ENCODE measurements around the gene SRCIN1.

SRCIN1 gene

DNA sequence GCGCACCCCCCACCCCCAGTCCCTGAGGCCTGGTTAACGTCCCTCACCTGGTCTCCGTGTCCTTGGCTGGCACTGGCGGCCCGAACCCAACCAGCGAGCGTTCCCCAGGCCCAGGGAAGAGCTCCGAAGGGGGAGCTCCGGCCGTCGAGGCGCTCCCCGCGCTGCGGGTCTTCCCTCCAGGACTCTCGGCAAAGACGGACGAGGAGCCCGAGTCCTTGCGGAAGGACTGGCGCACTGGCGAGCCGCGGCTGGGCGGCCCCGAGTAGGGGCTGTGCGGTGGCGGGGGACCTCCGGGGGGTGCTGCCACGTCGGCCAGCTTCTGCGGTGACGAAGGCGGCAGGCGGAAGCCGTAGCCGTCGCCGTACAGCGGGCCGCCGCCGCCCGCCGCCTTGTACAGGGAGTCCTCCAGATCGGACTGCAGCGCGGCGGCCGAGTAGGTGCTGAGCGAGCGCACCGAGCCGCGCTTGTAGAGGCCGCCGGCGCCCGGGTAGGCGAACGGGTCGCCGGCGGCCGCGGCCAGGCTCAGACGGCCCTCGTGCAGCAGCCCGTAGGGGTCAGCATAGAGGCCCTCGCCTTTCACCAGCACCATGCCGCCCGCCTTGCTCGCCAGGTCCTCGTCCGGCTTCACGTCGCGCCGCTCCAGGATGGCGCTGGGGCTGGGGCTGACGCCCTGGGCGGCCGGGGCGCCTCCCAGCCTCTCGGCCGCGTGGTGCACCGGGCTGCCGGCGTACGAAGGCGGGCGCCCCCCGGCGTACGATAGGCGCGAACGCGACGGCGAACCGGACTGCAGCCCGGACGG, 44.1 kb downstream of the SRCIN1 start:
- Histone ChIP-seq H3K9me3 (ENCODE audit: insufficient read depth, low read length) (no peaks in the 10 kb centered on the region), H3F3A (ENCODE audit: insufficient read depth) (0 out of 2 replicates have a peak, but pooled peaks cover 7% of the 10 kb centered on the region), H2AFZ (ENCODE audit: low read depth, low read length, severe bottlenecking) (no peak overlapping the region), H3K9ac (ENCODE audit: low read length) (no peak overlapping the region), H3K9me2 (replicated peaks; ENCODE audit: insufficient read depth, low read length) (no peaks in the 10 kb centered on the region), H3K4me3 (ENCODE audit: insufficient read depth, low read length, poor library complexity, severe bottlenecking) (no peak overlapping the region), H3K27ac (ENCODE audit: low read depth, low read length) (no peak overlapping the region), H3K79me2 (ENCODE audit: insufficient read depth, low read length) (no peaks in the 10 kb centered on the region), H4K20me1 (ENCODE audit: low read depth, low read length) (no peaks in the 10 kb centered on the region), H3K36me3 (ENCODE audit: low read length) (no peaks in the 10 kb centered on the region), H3K27me3 (ENCODE audit: low read length) (no peaks in the 10 kb centered on the region), H3K4me2 (ENCODE audit: low read depth, low read length, poor library complexity, severe bottlenecking) (no peak overlapping the region)
- no peak for TF ChIP-seq CTCF (IDR thresholded peaks at IDR 0.05; ENCODE audit: insufficient read depth, low read length, poor library complexity, severe bottlenecking)
- TF ChIP-seq EZH2phosphoT487 (conservative IDR thresholded peaks at IDR 0.05; ENCODE audit: low read length), result no peak

DNA sequence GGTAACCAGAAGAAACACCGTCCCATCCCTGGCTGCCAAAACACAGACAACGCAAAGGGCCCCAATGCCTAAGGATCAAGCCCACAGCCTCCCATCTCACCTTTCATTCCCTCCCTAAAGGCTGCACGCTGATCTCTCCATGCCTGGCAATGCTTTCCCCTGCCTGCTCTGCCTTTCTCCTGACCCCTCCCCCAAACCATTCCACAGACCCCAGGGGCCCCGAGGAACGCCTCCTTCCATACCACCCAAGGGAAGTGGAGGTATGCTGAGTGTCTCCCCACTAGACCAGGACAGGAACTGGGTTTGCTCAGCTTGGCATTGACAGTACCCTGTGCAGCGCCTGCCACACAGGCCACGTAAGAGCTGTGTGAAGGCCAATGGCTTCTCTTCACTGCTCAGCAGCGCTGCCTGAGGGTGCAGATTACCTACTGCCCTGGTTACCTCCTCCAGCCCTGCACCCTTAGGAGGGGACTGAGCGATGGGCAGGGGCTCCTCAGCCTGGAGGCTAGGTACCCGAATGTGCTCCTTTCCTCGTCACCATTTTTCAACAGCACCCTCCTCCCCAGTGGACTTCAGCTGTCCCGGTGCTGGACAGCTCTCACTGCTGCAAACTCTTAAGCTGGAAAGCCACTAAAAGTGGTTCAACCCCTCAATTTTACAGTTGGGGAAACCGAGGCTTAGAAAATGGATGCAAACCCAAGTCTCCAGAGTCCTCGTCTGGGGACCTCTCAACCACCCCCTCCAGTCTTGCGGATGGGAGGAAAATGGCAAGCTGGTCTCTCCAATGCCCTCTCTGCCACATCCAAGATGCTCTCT, 45.0 kb downstream of the SRCIN1 start:
- Histone ChIP-seq H3K9me2 (replicated peaks; ENCODE audit: insufficient read depth, low read length) (no peaks in the 10 kb centered on the region), H3K27me3 (ENCODE audit: low read length) (no peaks in the 10 kb centered on the region), H2AFZ (ENCODE audit: low read depth, low read length, severe bottlenecking) (no peak overlapping the region), H3F3A (ENCODE audit: insufficient read depth) (0 out of 2 replicates have a peak, but pooled peaks cover 7% of the 10 kb centered on the region), H3K9me3 (ENCODE audit: insufficient read depth, low read length) (no peaks in the 10 kb centered on the region), H3K36me3 (ENCODE audit: low read length) (no peaks in the 10 kb centered on the region), H3K79me2 (ENCODE audit: insufficient read depth, low read length) (no peaks in the 10 kb centered on the region), H3K27ac (ENCODE audit: low read depth, low read length) (no peak overlapping the region), H3K4me3 (ENCODE audit: insufficient read depth, low read length, poor library complexity, severe bottlenecking) (no peak overlapping the region), H3K9ac (ENCODE audit: low read length) (no peak overlapping the region), H4K20me1 (ENCODE audit: low read depth, low read length) (no peaks in the 10 kb centered on the region), H3K4me2 (ENCODE audit: low read depth, low read length, poor library complexity, severe bottlenecking) (no peak overlapping the region)
- TF ChIP-seq CTCF (IDR thresholded peaks at IDR 0.05; ENCODE audit: insufficient read depth, low read length, poor library complexity, severe bottlenecking) (no peak), EZH2phosphoT487 (conservative IDR thresholded peaks at IDR 0.05; ENCODE audit: low read length) (no peak)

GRCh38 chr17:38559880-38560230, 45.9 kb downstream of the SRCIN1 start:
- Histone ChIP-seq H3K4me2 (ENCODE audit: low read depth, low read length, poor library complexity, severe bottlenecking) (peak overlapping the region; percentile 96), H3K4me3 (ENCODE audit: insufficient read depth, low read length, poor library complexity, severe bottlenecking) (peak overlapping the region; percentile 24), H3K36me3 (ENCODE audit: low read length) (no peaks in the 10 kb centered on the region), H3K9me3 (ENCODE audit: insufficient read depth, low read length) (no peaks in the 10 kb centered on the region), H2AFZ (ENCODE audit: low read depth, low read length, severe bottlenecking) (no peak overlapping the region), H3K79me2 (ENCODE audit: insufficient read depth, low read length) (no peaks in the 10 kb centered on the region), H3K9ac (ENCODE audit: low read length) (peak overlapping the region; percentile 48; the same call in 1 of the 2 replicates), H3F3A (ENCODE audit: insufficient read depth) (0 out of 2 replicates have a peak, but pooled peaks cover 7% of the 10 kb centered on the region), H3K9me2 (replicated peaks; ENCODE audit: insufficient read depth, low read length) (no peaks in the 10 kb centered on the region), H4K20me1 (ENCODE audit: low read depth, low read length) (no peaks in the 10 kb centered on the region), H3K27ac (ENCODE audit: low read depth, low read length) (no peak overlapping the region), H3K27me3 (ENCODE audit: low read length) (no peaks in the 10 kb centered on the region)
- TF ChIP-seq CTCF (IDR thresholded peaks at IDR 0.05; ENCODE audit: insufficient read depth, low read length, poor library complexity, severe bottlenecking), result no peak
- no peak for TF ChIP-seq EZH2phosphoT487 (conservative IDR thresholded peaks at IDR 0.05; ENCODE audit: low read length)
